ENCODE results near the gene CBX6.

DNA sequence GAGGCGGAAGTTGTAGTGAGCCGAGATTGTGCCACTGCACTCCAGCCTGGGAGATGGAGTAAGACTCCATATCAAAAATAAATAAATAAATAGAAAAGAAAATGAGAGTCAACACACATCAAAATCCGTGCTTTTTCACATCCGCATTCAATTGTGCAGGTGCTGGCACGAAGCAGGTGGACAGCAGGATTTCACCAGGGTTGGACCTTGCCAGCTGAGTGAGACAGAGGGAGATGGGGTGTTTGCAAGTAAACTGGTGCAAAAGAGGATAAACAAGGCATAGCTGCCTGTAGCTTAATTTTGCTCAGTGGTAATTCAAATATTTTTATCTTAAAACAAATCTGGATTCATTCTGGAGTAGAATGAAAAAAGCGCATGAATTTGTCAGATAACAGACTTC lies 54.8 kb downstream of the CBX6 start:
- TF ChIP-seq, protein P1, sequence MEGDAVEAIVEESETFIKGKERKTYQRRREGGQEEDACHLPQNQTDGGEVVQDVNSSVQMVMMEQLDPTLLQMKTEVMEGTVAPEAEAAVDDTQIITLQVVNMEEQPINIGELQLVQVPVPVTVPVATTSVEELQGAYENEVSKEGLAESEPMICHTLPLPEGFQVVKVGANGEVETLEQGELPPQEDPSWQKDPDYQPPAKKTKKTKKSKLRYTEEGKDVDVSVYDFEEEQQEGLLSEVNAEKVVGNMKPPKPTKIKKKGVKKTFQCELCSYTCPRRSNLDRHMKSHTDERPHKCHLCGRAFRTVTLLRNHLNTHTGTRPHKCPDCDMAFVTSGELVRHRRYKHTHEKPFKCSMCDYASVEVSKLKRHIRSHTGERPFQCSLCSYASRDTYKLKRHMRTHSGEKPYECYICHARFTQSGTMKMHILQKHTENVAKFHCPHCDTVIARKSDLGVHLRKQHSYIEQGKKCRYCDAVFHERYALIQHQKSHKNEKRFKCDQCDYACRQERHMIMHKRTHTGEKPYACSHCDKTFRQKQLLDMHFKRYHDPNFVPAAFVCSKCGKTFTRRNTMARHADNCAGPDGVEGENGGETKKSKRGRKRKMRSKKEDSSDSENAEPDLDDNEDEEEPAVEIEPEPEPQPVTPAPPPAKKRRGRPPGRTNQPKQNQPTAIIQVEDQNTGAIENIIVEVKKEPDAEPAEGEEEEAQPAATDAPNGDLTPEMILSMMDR (optimal IDR thresholded peaks at IDR 0.05 in 1 of 3, IDR thresholded peaks at IDR 0.05 in 1 of 3, conservative IDR thresholded peaks at IDR 0.05 in 1 of 3; ENCODE audit: extremely low read depth in 1 of 3, insufficient read depth in 2 of 3, low read length in 3 of 3) = no peak
- no peak for TF ChIP-seq EZH2 (IDR thresholded peaks at IDR 0.05; ENCODE audit: low read length)
